Upper lobe of left lung (tissue), 4 donors: ENCODE measurements around the gene MYL6B.

Source experiments
- EP300 ChIP-seq, 4 donors: sonication (generic); formaldehyde crosslinking; IDR thresholded peaks; one replicate each; pipeline ENCODE4 v1.5.1; 2017; ENCODE audit warnings: antibody characterized with exemption in 4 of 4, control low read depth in 2 of 4
- POLR2A ChIP-seq, 4 donors: fragments of 450-650 bp; IDR thresholded peaks; one replicate each; pipeline ENCODE4 v1.5.1; 2016 to 2017; ENCODE audit warnings: antibody characterized with exemption in 4 of 4, mild to moderate bottlenecking in 2 of 4

DNA sequence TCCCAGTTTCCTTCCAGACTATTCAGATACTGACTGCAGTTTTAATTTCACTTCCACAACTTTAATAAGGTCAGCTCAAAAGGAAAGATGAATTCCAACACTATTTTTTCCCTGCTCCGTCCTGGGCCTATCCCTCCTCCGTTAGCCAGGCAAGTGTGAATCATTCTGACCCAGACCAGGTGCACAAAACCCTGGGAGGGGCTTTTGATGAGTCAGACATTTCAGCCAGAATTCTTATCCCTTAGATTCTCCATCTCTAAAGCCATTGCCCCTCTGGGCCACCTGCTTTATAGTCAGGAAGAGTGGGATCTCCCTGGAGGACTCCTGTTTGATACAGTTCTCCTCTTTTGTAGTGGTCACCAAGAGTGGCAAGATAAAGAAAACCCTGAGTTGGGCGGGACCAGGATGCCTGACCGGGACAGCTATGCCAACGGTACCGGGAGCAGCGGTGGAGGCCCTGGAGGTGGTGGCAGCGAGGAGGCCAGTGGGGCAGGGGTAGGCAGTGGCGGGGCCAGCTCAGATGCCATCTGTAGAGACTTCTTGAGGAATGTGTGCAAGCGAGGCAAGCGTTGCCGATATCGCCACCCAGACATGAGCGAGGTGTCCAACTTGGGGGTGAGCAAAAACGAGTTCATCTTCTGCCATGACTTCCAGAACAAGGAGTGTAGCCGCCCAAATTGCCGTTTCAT is 32.1 kb upstream of the MYL6B start:
- no peak for TF ChIP-seq POLR2A (IDR thresholded peaks at IDR 0.05)
- TF ChIP-seq EP300 (IDR thresholded peaks at IDR 0.05) = no peak
